ENCODE data around the gene FAM222A.

The FAM222A gene

GRCh38 chr12:109727039-109727723, 13.6 kb downstream of the FAM222A start:
- no peak for DNase-seq (ENCODE audit: low read depth, low spot score)
- TF ChIP-seq SUZ12 (IDR thresholded peaks at IDR 0.05; ENCODE audit: extremely low read depth, insufficient read depth, insufficient read length): no peak
- no peak for TF ChIP-seq YY1 (IDR thresholded peaks at IDR 0.05; ENCODE audit: insufficient read depth, insufficient read length)
- no peak for TF ChIP-seq ZNF274 (IDR thresholded peaks at IDR 0.05; ENCODE audit: low read depth, low read length)
- peaks cover 17% of the 10 kb centered on the region for H3K4me1 ChIP-seq (ENCODE audit: insufficient read depth, insufficient read length)
- no peaks in the 10 kb centered on the region for H3K27me3 ChIP-seq (ENCODE audit: insufficient read depth, insufficient read length)
- H3K4me3 ChIP-seq (ENCODE audit: insufficient read length, low read depth): no peak overlapping the region
- H3K36me3 ChIP-seq (ENCODE audit: insufficient read depth, insufficient read length, low read length): no peaks in the 10 kb centered on the region
- no peak overlapping the region for H3K9ac ChIP-seq (ENCODE audit: insufficient read length, low read depth)
- H3K9me3 ChIP-seq (ENCODE audit: insufficient read depth, low read length): no peaks in the 10 kb centered on the region

- no peak overlapping the region for H3K9ac ChIP-seq (ENCODE audit: insufficient read length, low read depth)
- peaks cover 17% of the 10 kb centered on the region for H3K4me1 ChIP-seq (ENCODE audit: insufficient read depth, insufficient read length)
- DNase-seq (ENCODE audit: low read depth, low spot score): no peak
Observed at GRCh38 chr12:109727746-109728726, 14.4 kb downstream of the FAM222A start.

GRCh38 chr12:109728921-109729320, 15.3 kb downstream of the FAM222A start:
- H3K36me3 ChIP-seq (ENCODE audit: insufficient read depth, insufficient read length, low read length): no peaks in the 10 kb centered on the region
- no peak overlapping the region for H3K4me3 ChIP-seq (ENCODE audit: insufficient read length, low read depth)
- no peaks in the 10 kb centered on the region for H3K27me3 ChIP-seq (ENCODE audit: insufficient read depth, insufficient read length)
- TF ChIP-seq SUZ12 (IDR thresholded peaks at IDR 0.05; ENCODE audit: extremely low read depth, insufficient read depth, insufficient read length): no peak
- TF ChIP-seq ZNF274 (IDR thresholded peaks at IDR 0.05; ENCODE audit: low read depth, low read length): no peak
- no peak for TF ChIP-seq YY1 (IDR thresholded peaks at IDR 0.05; ENCODE audit: insufficient read depth, insufficient read length)
- H3K9ac ChIP-seq (ENCODE audit: insufficient read length, low read depth): no peak overlapping the region
- no peak for DNase-seq (ENCODE audit: low read depth, low spot score)
- H3K9me3 ChIP-seq (ENCODE audit: insufficient read depth, low read length): no peaks in the 10 kb centered on the region
- peaks cover 17% of the 10 kb centered on the region for H3K4me1 ChIP-seq (ENCODE audit: insufficient read depth, insufficient read length)

More at GRCh38 chr12:109727746-109728726, 14.4 kb downstream of the FAM222A start:
- H3K36me3 ChIP-seq (ENCODE audit: insufficient read depth, insufficient read length, low read length): no peaks in the 10 kb centered on the region
- no peaks in the 10 kb centered on the region for H3K9me3 ChIP-seq (ENCODE audit: insufficient read depth, low read length)
- H3K4me3 ChIP-seq (ENCODE audit: insufficient read length, low read depth): no peak overlapping the region
- H3K27me3 ChIP-seq (ENCODE audit: insufficient read depth, insufficient read length): no peaks in the 10 kb centered on the region
- TF ChIP-seq SUZ12 (IDR thresholded peaks at IDR 0.05; ENCODE audit: extremely low read depth, insufficient read depth, insufficient read length) (no peak), YY1 (IDR thresholded peaks at IDR 0.05; ENCODE audit: insufficient read depth, insufficient read length) (no peak), ZNF274 (IDR thresholded peaks at IDR 0.05; ENCODE audit: low read depth, low read length) (no peak)

GRCh38 chr12:109729371-109729781, 15.8 kb downstream of the FAM222A start:
- H3K9me3 ChIP-seq (ENCODE audit: insufficient read depth, low read length): no peaks in the 10 kb centered on the region
- H3K36me3 ChIP-seq (ENCODE audit: insufficient read depth, insufficient read length, low read length): no peaks in the 10 kb centered on the region
- no peak for TF ChIP-seq YY1 (IDR thresholded peaks at IDR 0.05; ENCODE audit: insufficient read depth, insufficient read length)
- TF ChIP-seq ZNF274 (IDR thresholded peaks at IDR 0.05; ENCODE audit: low read depth, low read length): no peak
- TF ChIP-seq SUZ12 (IDR thresholded peaks at IDR 0.05; ENCODE audit: extremely low read depth, insufficient read depth, insufficient read length): no peak
- H3K9ac ChIP-seq (ENCODE audit: insufficient read length, low read depth): no peak overlapping the region
- DNase-seq (ENCODE audit: low read depth, low spot score): no peak
- no peaks in the 10 kb centered on the region for H3K27me3 ChIP-seq (ENCODE audit: insufficient read depth, insufficient read length)
- H3K4me1 ChIP-seq (ENCODE audit: insufficient read depth, insufficient read length): peaks cover 17% of the 10 kb centered on the region
- no peak overlapping the region for H3K4me3 ChIP-seq (ENCODE audit: insufficient read length, low read depth)

GRCh38 chr12:109729801-109730200, 16.2 kb downstream of the FAM222A start:
- H3K27me3 ChIP-seq (ENCODE audit: insufficient read depth, insufficient read length): no peaks in the 10 kb centered on the region
- H3K9me3 ChIP-seq (ENCODE audit: insufficient read depth, low read length): no peaks in the 10 kb centered on the region
- H3K36me3 ChIP-seq (ENCODE audit: insufficient read depth, insufficient read length, low read length): no peaks in the 10 kb centered on the region
- H3K4me1 ChIP-seq (ENCODE audit: insufficient read depth, insufficient read length): peaks cover 17% of the 10 kb centered on the region
- H3K4me3 ChIP-seq (ENCODE audit: insufficient read length, low read depth): no peak overlapping the region
- TF ChIP-seq YY1 (IDR thresholded peaks at IDR 0.05; ENCODE audit: insufficient read depth, insufficient read length): no peak
- TF ChIP-seq SUZ12 (IDR thresholded peaks at IDR 0.05; ENCODE audit: extremely low read depth, insufficient read depth, insufficient read length): no peak
- no peak for TF ChIP-seq ZNF274 (IDR thresholded peaks at IDR 0.05; ENCODE audit: low read depth, low read length)
- DNase-seq (ENCODE audit: low read depth, low spot score): no peak
- peak overlapping the region; percentile 12 for H3K9ac ChIP-seq (ENCODE audit: insufficient read length, low read depth)

- no peaks in the 10 kb centered on the region for H3K9me3 ChIP-seq (ENCODE audit: insufficient read depth, low read length)
- no peaks in the 10 kb centered on the region for H3K27me3 ChIP-seq (ENCODE audit: insufficient read depth, insufficient read length)
- no peak overlapping the region for H3K9ac ChIP-seq (ENCODE audit: insufficient read length, low read depth)
- peaks cover 14% of the 10 kb centered on the region for H3K4me1 ChIP-seq (ENCODE audit: insufficient read depth, insufficient read length)
- no peaks in the 10 kb centered on the region for H3K36me3 ChIP-seq (ENCODE audit: insufficient read depth, insufficient read length, low read length)
- no peak overlapping the region for H3K4me3 ChIP-seq (ENCODE audit: insufficient read length, low read depth)
- DNase-seq (ENCODE audit: low read depth, low spot score): no peak
- no peak for TF ChIP-seq SUZ12 (IDR thresholded peaks at IDR 0.05; ENCODE audit: extremely low read depth, insufficient read depth, insufficient read length)
- TF ChIP-seq YY1 (IDR thresholded peaks at IDR 0.05; ENCODE audit: insufficient read depth, insufficient read length): no peak
- no peak for TF ChIP-seq ZNF274 (IDR thresholded peaks at IDR 0.05; ENCODE audit: low read depth, low read length)
Observed at GRCh38 chr12:109730306-109731145, 16.9 kb downstream of the FAM222A start.

Data from NT2/D1 (cell line).